HG02642 (cell line): ENCODE results near the gene SMURF1.
A peak's percentile ranks its signal among the peaks of the same experiment; 100 is the strongest.
"Not testable (repeated sequence)": the region's sequence is repeated elsewhere in the genome, so short reads cannot be mapped to it uniquely, and the experiment has no call there.

Experiments
- ATAC-seq: cut with Tn5 transposase; IDR thresholded peaks from one replicate; pipeline ENCODE4 v1.9.1; 2021; ENCODE audit warnings: mild to moderate bottlenecking; ENCODE audit not compliant: unreplicated experiment, poor library complexity

Gene SMURF1

GRCh38 chr7:99143853-99144672, at the start of gene SMURF1:
Gene SMURF1 (minus strand): TSS chr7:99144108. CDS start chr7:99143780, 328 bp downstream.
- peak; percentile 80 for ATAC-seq

DNA sequence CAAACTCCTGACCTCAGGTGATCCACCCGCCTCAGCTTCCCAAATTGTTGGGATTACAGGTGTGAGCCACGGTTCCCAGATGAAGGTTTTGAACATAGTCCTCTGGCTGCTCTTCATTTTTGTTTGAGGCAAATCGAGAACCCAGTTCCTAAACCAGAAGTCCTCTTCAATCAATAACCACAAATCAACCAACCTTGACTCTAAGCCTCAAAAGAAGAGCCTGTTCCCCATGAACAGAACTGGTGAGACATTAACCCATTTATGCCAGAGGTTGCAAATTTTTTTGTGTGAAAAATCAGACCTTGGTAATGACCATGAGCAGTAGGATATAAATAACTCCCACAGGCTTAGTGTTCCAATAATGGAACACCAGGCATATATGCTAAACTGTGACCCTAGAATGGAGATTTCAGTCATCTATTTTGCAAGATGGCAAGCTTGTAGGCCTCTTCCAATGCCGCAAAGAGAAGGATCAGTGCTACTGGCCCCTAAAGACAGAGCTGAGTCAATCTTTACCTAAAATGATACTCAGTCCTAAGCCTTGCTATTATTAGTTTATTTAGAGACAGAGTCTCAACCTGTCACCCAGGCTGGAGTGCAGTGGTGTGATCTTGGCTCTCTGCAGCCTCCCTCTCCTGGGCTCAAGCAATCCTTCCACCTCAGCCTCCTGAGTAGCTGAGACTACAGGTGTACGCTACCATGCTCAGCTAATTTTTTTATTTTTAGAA, 48.1 kb upstream of the SMURF1 start:
- no peak for ATAC-seq

GRCh38 chr7:99190359-99191009, 46.6 kb upstream of the SMURF1 start:
- no peak for ATAC-seq

- ATAC-seq = no peak
These were observed 45.3 kb upstream of the SMURF1 start for GRCh38 chr7:99189222-99189621.

DNA sequence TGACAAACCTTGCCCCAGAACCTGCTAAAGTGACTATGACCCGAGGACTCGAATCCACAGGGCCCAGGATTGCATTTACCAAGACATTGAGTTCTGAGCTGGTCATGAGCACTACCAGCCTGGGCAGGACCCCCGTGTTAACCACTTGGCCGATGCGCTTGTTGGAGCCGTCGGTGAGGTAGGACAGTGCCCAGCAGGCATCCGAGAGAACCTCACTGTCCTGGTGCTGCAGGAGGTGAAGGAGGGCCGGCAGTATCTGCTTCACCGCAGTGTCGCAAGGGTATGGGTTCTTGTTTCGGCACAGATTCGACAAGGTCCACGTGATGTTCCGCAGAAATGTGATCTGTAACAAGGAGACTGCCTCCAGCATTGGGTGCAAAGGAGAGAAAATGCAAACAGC, 44.3 kb upstream of the SMURF1 start:
- ATAC-seq = no peak

DNA sequence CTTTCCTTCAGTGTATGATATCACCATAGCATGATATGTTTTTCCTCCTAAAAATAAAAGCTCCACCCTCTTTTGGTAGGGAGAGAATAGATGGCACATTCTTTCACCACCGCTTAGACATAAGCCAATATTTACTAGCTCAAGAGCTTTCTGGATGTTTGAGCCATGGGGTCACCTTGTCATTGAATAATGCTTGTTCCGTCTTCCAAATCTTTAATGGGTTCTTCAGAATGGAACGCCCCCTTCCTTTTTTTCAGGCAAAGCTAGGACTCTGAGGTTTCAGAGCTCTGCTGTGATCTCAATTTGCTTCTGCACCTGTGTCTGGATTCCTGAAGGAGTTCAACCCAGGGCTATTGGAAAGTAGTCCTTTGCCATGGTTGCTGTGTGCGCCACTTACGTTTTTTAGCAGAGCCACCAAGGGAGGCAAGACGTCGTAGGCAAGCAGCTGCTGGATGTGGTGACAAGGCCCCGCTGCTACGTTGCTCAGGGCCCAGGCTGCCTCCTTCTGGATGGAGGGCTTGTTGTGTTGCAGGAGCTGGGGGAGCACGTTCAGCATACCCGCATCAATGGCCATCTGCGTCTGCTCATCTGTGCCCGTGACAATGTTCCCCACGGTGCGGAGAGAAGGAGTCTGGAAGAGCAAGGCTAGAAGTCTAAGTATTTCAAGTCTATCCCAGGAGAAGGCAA, 40.8 kb upstream of the SMURF1 start:
- no peak for ATAC-seq

DNA sequence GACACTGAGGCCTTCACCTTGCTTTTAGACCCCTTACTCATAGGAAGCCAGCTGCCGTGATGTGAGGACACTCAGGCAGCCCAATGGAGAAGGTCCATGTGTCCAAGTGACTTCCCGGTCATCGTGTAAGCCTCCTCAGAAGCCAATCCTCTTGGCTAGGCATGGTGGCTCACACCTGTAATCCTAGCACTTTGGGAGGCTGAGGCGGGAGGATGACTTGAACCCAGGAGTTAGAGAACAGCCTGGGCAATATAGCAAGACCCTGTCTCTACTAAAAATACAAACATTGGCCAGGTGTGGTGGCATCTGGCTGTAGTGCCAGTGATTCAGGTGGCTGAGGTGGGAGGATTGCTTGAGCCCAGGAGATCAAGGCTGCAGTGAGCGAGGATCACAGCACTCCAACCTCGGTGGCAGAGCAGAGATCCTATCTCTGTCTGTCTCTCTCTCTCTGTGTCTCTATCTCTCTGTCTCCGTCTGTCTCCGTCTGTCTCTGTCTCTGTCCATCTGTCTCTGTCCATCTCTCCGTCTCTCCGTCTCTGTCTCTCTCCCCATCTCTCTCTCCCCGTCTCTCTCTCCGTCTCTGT, 36.3 kb upstream of the SMURF1 start:
- no peak for ATAC-seq

GRCh38 chr7:99177165-99177564, 33.3 kb upstream of the SMURF1 start:
- no peak for ATAC-seq

- ATAC-seq = no peak
These were observed 29.9 kb upstream of the SMURF1 start for GRCh38 chr7:99173787-99174186.

- no peak for ATAC-seq
These were observed 27.8 kb upstream of the SMURF1 start for GRCh38 chr7:99171731-99172130.

GRCh38 chr7:99170730-99171074, 26.8 kb upstream of the SMURF1 start:
- no peak for ATAC-seq

DNA sequence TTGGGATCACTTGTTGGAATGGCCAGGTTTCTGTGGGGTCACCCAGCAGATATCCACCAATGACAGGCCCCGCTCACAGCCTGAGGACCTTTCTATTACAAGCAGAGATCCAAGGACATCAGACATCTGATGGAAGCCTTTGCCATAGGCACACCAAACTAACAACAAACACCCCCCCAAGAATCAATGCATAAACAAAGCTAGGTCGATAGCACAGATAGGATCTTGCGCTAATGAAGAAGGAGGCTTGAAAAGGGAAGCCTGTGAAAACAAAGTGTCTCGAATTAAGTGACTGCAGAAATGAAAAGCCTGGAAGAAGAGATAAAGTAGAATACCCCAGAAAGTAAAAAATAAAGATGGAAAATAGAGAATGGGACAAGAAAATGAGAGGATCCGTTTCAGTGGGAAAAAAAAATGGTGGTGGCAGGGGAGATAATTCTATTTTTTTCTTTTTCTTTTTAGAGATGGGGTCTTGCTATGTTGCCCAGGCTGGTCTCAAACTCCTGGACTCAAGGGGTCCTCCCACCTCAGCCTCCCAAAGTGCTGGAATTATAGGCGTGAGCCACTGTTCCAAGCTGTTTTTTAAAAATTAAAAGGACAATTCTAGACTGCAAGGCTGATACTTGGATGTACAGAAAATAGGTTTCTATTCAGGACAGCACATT, 26.3 kb upstream of the SMURF1 start:
- no peak for ATAC-seq

DNA sequence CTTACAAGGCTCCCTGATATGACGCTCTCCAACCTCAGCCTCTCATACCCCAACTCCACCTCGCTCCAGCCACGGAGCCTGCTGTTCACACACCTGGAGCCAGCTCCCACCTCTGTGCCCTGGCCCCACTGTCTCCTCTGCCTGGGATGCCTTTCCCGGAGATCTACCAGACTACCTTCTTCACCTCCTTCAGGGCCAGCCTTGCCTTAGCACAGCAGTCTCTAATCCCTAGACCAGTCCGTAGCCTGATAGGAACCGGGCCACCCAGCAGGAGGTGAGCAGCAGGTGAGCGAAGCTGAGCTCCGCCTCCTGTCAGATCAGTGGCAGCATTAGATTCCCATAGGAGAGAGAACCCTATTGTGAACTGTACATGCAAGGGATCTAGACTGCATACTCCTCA, 23.2 kb upstream of the SMURF1 start:
- ATAC-seq = no peak

- ATAC-seq = no peak
These were observed 21.9 kb upstream of the SMURF1 start for GRCh38 chr7:99165816-99166215.

- not testable (repeated sequence) for ATAC-seq
These were observed 19.8 kb upstream of the SMURF1 start for GRCh38 chr7:99163669-99164068.

GRCh38 chr7:99156649-99157048, 12.7 kb upstream of the SMURF1 start:
- no peak for ATAC-seq

DNA sequence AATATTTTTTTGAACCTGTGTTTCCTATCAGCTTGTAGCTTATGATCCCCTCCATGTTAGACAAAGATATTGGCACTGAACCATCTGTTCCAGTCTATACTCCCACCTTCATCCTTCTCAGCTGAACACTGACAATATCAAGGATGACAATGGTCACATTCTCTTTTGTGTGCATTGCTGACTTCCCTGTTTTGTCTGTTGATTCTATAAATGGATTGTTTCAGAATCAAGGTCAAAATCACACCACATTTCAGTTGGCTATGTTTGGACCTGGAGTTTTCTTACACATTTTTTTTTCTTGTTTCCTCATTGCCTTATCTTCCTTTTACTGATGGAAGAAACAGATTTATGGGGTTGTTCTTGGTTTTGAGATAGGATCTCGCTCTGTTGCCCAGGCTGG, 11.3 kb upstream of the SMURF1 start:
- no peak for ATAC-seq

GRCh38 chr7:99146979-99147378, 3.1 kb upstream of the SMURF1 start:
- no peak for ATAC-seq

GRCh38 chr7:99143521-99143852, 421 bp downstream of the SMURF1 start:
- peak; percentile 33 for ATAC-seq
